Spleen (tissue), 7 donors: Measurements from ENCODE around the gene ACOT11.

Source experiments
- POLR2A ChIP-seq, 3 donors: fragments of 450-650 bp; IDR thresholded peaks; one replicate each; pipeline ENCODE4 v1.5.1; 2017; ENCODE audit warnings: antibody characterized with exemption in 3 of 3, mild to moderate bottlenecking in 1 of 3
- POLR2AphosphoS5 ChIP-seq, 3 donors: sonication (generic); formaldehyde crosslinking; IDR thresholded peaks; one replicate each; pipeline ENCODE4 v1.5.1; 2017; ENCODE audit warnings: antibody characterized with exemption in 3 of 3
- TF ChIP-seq, protein P1 (sequence below), 11 experiments: fragments of 200-600 bp in 7 of 11; fragments of 450-650 bp in 4 of 11; sonication (generic) in 4 of 11; IDR thresholded peaks in 8 of 11; conservative IDR thresholded peaks in 3 of 11; 1 replicate in 7 of 11; 2 replicates in 4 of 11; pipeline versions ENCODE4 v1.4.0 to v1.8.0; 2016 to 2021; ENCODE audit warnings: antibody characterized with exemption in 11 of 11, inconsistent platforms in 4 of 11, mild to moderate bottlenecking in 1 of 11
- donor health status: DM: no; HTN: no; CAD: no; lungs with moderate emphysema.
- donor health status: DM: no; HTN: no; CAD: no.
- donor health status: DM: no; HTN: no; CAD: no.

DNA sequence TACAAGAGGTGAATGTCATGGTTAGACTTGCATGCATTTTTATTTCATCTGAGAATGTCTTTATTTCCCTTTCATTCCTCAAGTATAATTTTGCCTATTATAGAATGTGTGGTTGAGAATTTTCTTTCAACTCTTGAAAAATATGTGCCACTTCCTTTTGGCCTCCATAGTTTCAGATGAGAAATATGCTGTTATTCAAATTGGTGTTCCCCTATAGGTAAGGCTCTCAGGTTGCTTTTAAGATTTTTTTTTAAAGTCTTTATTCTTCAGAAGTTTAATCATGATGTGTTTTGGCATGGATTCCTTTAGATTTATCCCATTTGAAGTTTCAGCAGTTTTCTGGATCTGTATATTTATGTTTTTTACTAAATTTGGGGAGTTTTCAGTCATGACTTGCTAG, 95.7 kb downstream of the ACOT11 start:
- TF ChIP-seq POLR2A (IDR thresholded peaks at IDR 0.05) = no peak
- TF ChIP-seq, protein P1, sequence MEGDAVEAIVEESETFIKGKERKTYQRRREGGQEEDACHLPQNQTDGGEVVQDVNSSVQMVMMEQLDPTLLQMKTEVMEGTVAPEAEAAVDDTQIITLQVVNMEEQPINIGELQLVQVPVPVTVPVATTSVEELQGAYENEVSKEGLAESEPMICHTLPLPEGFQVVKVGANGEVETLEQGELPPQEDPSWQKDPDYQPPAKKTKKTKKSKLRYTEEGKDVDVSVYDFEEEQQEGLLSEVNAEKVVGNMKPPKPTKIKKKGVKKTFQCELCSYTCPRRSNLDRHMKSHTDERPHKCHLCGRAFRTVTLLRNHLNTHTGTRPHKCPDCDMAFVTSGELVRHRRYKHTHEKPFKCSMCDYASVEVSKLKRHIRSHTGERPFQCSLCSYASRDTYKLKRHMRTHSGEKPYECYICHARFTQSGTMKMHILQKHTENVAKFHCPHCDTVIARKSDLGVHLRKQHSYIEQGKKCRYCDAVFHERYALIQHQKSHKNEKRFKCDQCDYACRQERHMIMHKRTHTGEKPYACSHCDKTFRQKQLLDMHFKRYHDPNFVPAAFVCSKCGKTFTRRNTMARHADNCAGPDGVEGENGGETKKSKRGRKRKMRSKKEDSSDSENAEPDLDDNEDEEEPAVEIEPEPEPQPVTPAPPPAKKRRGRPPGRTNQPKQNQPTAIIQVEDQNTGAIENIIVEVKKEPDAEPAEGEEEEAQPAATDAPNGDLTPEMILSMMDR (IDR thresholded peaks at IDR 0.05 in 8 of 11, conservative IDR thresholded peaks at IDR 0.05 in 3 of 11) = no peak
- no peak for TF ChIP-seq POLR2AphosphoS5 (IDR thresholded peaks at IDR 0.05)
